D721Med (cell line): Measurements from ENCODE around the gene TMC4.
"Not testable (repeated sequence)": the region's sequence is repeated elsewhere in the genome, so short reads cannot be mapped to it uniquely, and the experiment has no call there.

ENCODE experiments used
- DNase-seq: peaks from one replicate; pipeline ENCODE4 v3.0.0; 2011; ENCODE audit warnings: low spot score; ENCODE audit not compliant: insufficient read length
- FAIRE-seq: peaks from 2 replicates; lab custom pipeline; 2011; peaks lifted over from hg19 to GRCh38; lab: Jason Lieb, UNC
- CTCF ChIP-seq: IDR thresholded peaks from 2 replicates; pipeline ENCODE4 v1.5.1; 2012; ENCODE audit warnings: mild to moderate bottlenecking, control low read depth; ENCODE audit not compliant: insufficient read depth; ENCODE audit errors: missing control alignments

Gene TMC4

GRCh38 chr19:54197121-54197520 lies 24.2 kb upstream of the TMC4 start:
- TF ChIP-seq CTCF = no peak
- FAIRE-seq = no peak

GRCh38 chr19:54196536-54196935 lies 23.6 kb upstream of the TMC4 start:
- FAIRE-seq = no peak
- TF ChIP-seq CTCF = no peak
- DNase-seq = no peak

More at GRCh38 chr19:54197121-54197520, 24.2 kb upstream of the TMC4 start:
- no peak for DNase-seq

- not testable (repeated sequence) for DNase-seq, FAIRE-seq
These were observed 21.5 kb upstream of the TMC4 start for GRCh38 chr19:54194463-54194862.

DNA sequence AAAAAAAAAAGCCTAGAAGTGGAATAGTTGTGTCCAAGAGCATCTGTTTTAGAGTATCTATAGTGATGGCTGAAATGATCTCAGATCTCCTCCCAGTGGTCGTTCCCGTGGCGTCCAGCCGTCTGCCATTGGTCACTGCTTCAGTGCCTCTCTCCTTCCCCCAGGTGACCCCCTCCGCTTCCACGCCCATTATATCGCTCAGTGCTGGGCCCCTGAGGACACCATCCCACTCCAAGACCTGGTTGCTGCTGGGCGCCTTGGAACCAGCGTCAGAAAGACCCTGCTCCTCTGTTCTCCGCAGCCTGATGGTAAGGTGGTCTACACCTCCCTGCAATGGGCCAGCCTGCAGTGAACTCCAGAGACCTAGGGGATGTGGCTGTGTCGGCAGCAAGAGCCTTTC lies 20.1 kb upstream of the TMC4 start:
- no peak for TF ChIP-seq CTCF
- DNase-seq (no peak), FAIRE-seq (no peak)

- no peak for FAIRE-seq
- TF ChIP-seq CTCF = no peak
- no peak for DNase-seq
These were observed 19.0 kb upstream of the TMC4 start for GRCh38 chr19:54191811-54192453.

GRCh38 chr19:54191011-54191810 lies 18.3 kb upstream of the TMC4 start, which contains the start of gene TSEN34:
TSEN34 (plus strand) TSS chr19:54191308; CDS start chr19:54191365, 57 bp downstream.
- FAIRE-seq (no peak), DNase-seq (no peak)
- TF ChIP-seq CTCF = no peak

- DNase-seq (no peak), FAIRE-seq (no peak)
- TF ChIP-seq CTCF = no peak
These were observed 17.6 kb upstream of the TMC4 start for GRCh38 chr19:54190503-54191010.
